Breast epithelium (tissue), 4 donors: ENCODE results near the gene NFATC3. TPM values are rescaled to one million over a fixed set of nuclear protein-coding genes. Genes with fewer than 3 reads are reported as not detected.

Experiments used
- DNase-seq, 2 donors: peaks; one replicate each; pipeline ENCODE4 v3.0.0-alpha.2; 2019; ENCODE audit warnings: low spot score in 2 of 2
- H3K27ac ChIP-seq, 2 donors: fragments of 200-600 bp; sonication (generic) in 1 of 2; one replicate each; pipeline ENCODE4 v1.5.1; 2016 to 2019; ENCODE audit warnings: mild to moderate bottlenecking in 1 of 2
- H3K27me3 ChIP-seq, 2 donors: fragments of 200-600 bp; sonication (generic) in 1 of 2; one replicate each; pipeline versions ENCODE4 v1.5.1 to v1.6.0; 2017 to 2019; ENCODE audit warnings: control low read depth in 1 of 2, mild to moderate bottlenecking in 1 of 2
- H3K36me3 ChIP-seq: fragments of 200-600 bp; one replicate; pipeline ENCODE4 v1.5.1; 2019
- H3K4me1 ChIP-seq, 2 donors: fragments of 200-600 bp; sonication (generic); one replicate each; pipeline ENCODE4 v1.5.1; 2016 to 2019; ENCODE audit warnings: control low read depth in 1 of 2
- H3K4me3 ChIP-seq, 3 donors: fragments of 200-600 bp; sonication (generic); 1 replicate in 2 of 3; 2 replicates in 1 of 3; pipeline ENCODE4 v1.5.1; 2016 to 2019; ENCODE audit warnings: mild to moderate bottlenecking in 3 of 3, moderate library complexity in 2 of 3
- H3K9me3 ChIP-seq, 2 donors: fragments of 200-600 bp; sonication (generic) in 1 of 2; one replicate each; pipeline ENCODE4 v1.5.1; 2016 to 2019; ENCODE audit warnings: control low read depth in 1 of 2
- CTCF ChIP-seq, 3 donors: fragments of 450-650 bp; IDR thresholded peaks; one replicate each; pipeline ENCODE4 v1.5.1; 2016 to 2017; ENCODE audit warnings: antibody characterized with exemption in 3 of 3, mild to moderate bottlenecking in 3 of 3, moderate library complexity in 3 of 3
- POLR2A ChIP-seq: fragments of 450-650 bp; IDR thresholded peaks from one replicate; pipeline ENCODE4 v1.6.1; 2016; ENCODE audit warnings: antibody characterized with exemption, mild to moderate bottlenecking, moderate library complexity
- POLR2AphosphoS5 ChIP-seq, 3 donors: sonication (generic); formaldehyde crosslinking; IDR thresholded peaks; one replicate each; pipeline ENCODE4 v1.6.1; 2017; ENCODE audit warnings: antibody characterized with exemption in 3 of 3
- intact Hi-C: fragments of 100-400 bp; cut with DNase I; formaldehyde crosslinking; loops from one replicate; pipeline ENCODE4 v1.15.1; 2023; ENCODE audit warnings: low total_unique reads
- total RNA-seq, 3 donors: library from RNA; depleted of rRNA; stranded (reverse); fragments of >200 nt; gene quantifications; one replicate each; pipeline ENCODE4 v1.1.0, GENCODE V29; 2016

The NFATC3 gene
- total RNA-seq, 3 donors from 2014 or later = 52.0 to 64.2 (median 60.6) TPM

GRCh38 chr16:68259007-68259825, 174.0 kb downstream of the NFATC3 start:
- Histone ChIP-seq H3K27me3 (no peaks in the 10 kb centered on the region), H3K4me3 (no peak overlapping the region), H3K27ac (no peak overlapping the region), H3K9me3 (no peaks in the 10 kb centered on the region), H3K36me3 (peaks cover 5% of the 10 kb centered on the region), H3K4me1 (no peaks in the 10 kb centered on the region)
- no peak for DNase-seq
- intact Hi-C loops = no loop called here
- no peak for TF ChIP-seq POLR2AphosphoS5 (IDR thresholded peaks at IDR 0.05)
- no peak for TF ChIP-seq POLR2A
- TF ChIP-seq CTCF (IDR thresholded peaks at IDR 0.05) = no peak

- intact Hi-C loops = loop anchor here (5.0 kb wide), 1 partner anchor 64 kb away; no protein-coding TSS in a partner anchor
- no peaks in the 10 kb centered on the region for H3K4me1 ChIP-seq
- H3K27me3 ChIP-seq = no peaks in the 10 kb centered on the region
- H3K4me3 ChIP-seq = peak overlapping the region; percentile 76 to 91 (median 86)
- H3K36me3 ChIP-seq = peaks cover 5% of the 10 kb centered on the region
- DNase-seq = no peak
- no peaks in the 10 kb centered on the region for H3K9me3 ChIP-seq
- H3K27ac ChIP-seq = peak overlapping the region; percentile 88 to 97
- no peak for TF ChIP-seq POLR2AphosphoS5 (IDR thresholded peaks at IDR 0.05)
- TF ChIP-seq CTCF (IDR thresholded peaks at IDR 0.05) = no peak
- TF ChIP-seq POLR2A = no peak
Measured at GRCh38 chr16:68263559-68264127, 178.5 kb downstream of the NFATC3 start.

GRCh38 chr16:68264128-68265077, 179.2 kb downstream of the NFATC3 start, which contains the start of gene SLC7A6:
SLC7A6 (plus strand) TSS chr16:68264526; CDS start chr16:68274727, 10,201 bp downstream.
- Histone ChIP-seq H3K4me3 (peak within 1 kb of the TSS; percentile 76 to 91 (median 86)), H3K27me3 (no peaks in the 10 kb centered on the region), H3K27ac (peak within 1 kb of the TSS; percentile 88 to 97), H3K36me3 (peaks cover 5% of the 10 kb centered on the region), H3K4me1 (no peaks in the 10 kb centered on the region), H3K9me3 (no peaks in the 10 kb centered on the region)
- intact Hi-C loops = loop anchor here (5.0 kb wide), 1 partner anchor 63 kb away; no protein-coding TSS in a partner anchor
- no peak for TF ChIP-seq POLR2AphosphoS5 (IDR thresholded peaks at IDR 0.05)
- no peak for TF ChIP-seq POLR2A
- peak; percentile 42 to 64 (median 58) for TF ChIP-seq CTCF (IDR thresholded peaks at IDR 0.05)
- DNase-seq = peak; percentile 42 to 60

- DNase-seq = peak in 1 of 2 donors; percentile 43
- intact Hi-C loops = no loop called here
- Histone ChIP-seq H3K4me1 (no peaks in the 10 kb centered on the region), H3K27me3 (no peaks in the 10 kb centered on the region), H3K27ac (peak overlapping the region; percentile 88 to 97), H3K4me3 (peak overlapping the region; percentile 76 to 91 (median 86)), H3K36me3 (peaks cover under 1% of the 10 kb centered on the region), H3K9me3 (no peaks in the 10 kb centered on the region)
- TF ChIP-seq CTCF (IDR thresholded peaks at IDR 0.05) (no peak), POLR2AphosphoS5 (IDR thresholded peaks at IDR 0.05) (peak in 2 of 3 donors; percentile 12 to 37), POLR2A (peak; percentile 19)
Measured at GRCh38 chr16:68265078-68265920, 180.1 kb downstream of the NFATC3 start.
